ENCODE measurements around the gene MAD1L1. TPM values are rescaled to one million over a fixed set of nuclear protein-coding genes. Genes with fewer than 3 reads are reported as not detected.

MAD1L1 gene
- total and polyA plus RNA-seq, 2 of the 4 experiments (the other 2 are of a cell fraction): 29.0 to 40.9 TPM

GRCh38 chr7:2139004-2139699 lies 93.6 kb downstream of the MAD1L1 start:
- Histone ChIP-seq H3K56ac (ENCODE audit: extremely low read depth, insufficient read depth, low read length) (no peak overlapping the region), H3K27me3 (ENCODE audit: control insufficient read depth, insufficient read depth, low read length) (no peaks in the 10 kb centered on the region), H2BK5ac (ENCODE audit: low read depth, low read length, poor library complexity, severe bottlenecking) (no peak overlapping the region), H4K91ac (ENCODE audit: insufficient read depth, low read depth, low read length) (no peak overlapping the region), H3K9me3 (ENCODE audit: control insufficient read depth, insufficient read depth, low read length) (no peaks in the 10 kb centered on the region), H4K5ac (ENCODE audit: low read depth, low read length) (no peak overlapping the region), H3K4me2 (ENCODE audit: low read depth, low read length) (no peak overlapping the region), H3K9me1 (ENCODE audit: insufficient read depth, low read length) (0 out of 2 replicates have a peak, but pooled peaks cover 4% of the 10 kb centered on the region), H3K4me1 (ENCODE audit: control insufficient read depth, insufficient read depth, low read length) (no peaks in the 10 kb centered on the region), H2AK9ac (replicated peaks; ENCODE audit: low read depth, low read length, poor library complexity) (no peak overlapping the region), H2AK5ac (ENCODE audit: low read depth, low read length) (no peak overlapping the region), H4K8ac (ENCODE audit: low read depth in 2 of 2, low read length in 2 of 2) (no peak overlapping the region), H2BK15ac (ENCODE audit: low read depth, low read length) (no peak overlapping the region), H3K23ac (ENCODE audit: low read depth, low read length) (no peak overlapping the region), H3K36me3 (ENCODE audit: control insufficient read depth, insufficient read depth, low read length) (peaks cover 10% of the 10 kb centered on the region), H3K79me1 (ENCODE audit: low read depth in 1 of 2, low read length in 2 of 2) (no peaks in the 10 kb centered on the region; a peak in 1 of 4 replicates), H3K27ac (ENCODE audit: insufficient read depth, low read length) (no peak overlapping the region), H2BK20ac (ENCODE audit: low read depth, low read length) (no peak overlapping the region), H3K4ac (ENCODE audit: low read depth, low read length) (no peak overlapping the region), H2BK120ac (ENCODE audit: low read depth, low read length) (no peak overlapping the region), H3K4me3 (ENCODE audit: insufficient read depth, low read depth, low read length) (no peak overlapping the region), H4K20me1 (ENCODE audit: insufficient read depth, low read length) (peaks cover 11% of the 10 kb centered on the region), H2AFZ (replicated peaks; ENCODE audit: low read length, poor library complexity) (peak overlapping the region; percentile 38), H3K18ac (ENCODE audit: low read depth, low read length) (no peak overlapping the region), H3K9ac (ENCODE audit: low read depth, low read length) (no peak overlapping the region), H3K14ac (replicated peaks; ENCODE audit: low read depth, low read length) (no peak overlapping the region)
- in situ Hi-C loops (cut with MboI; ENCODE audit: low sequenced_read_pairs): no loop called here
- no peak for TF ChIP-seq RCOR1 (IDR thresholded peaks at IDR 0.05; ENCODE audit: insufficient replicate concordance, low read length)
- DNase-seq: no peak
- ChIA-PET CTCF (no interaction called here), POLR2A (ENCODE audit: unreplicated experiment) (no interaction called here)
- dilution Hi-C loops (cut with HindIII; ENCODE audit: low sequenced_read_pairs, unreplicated experiment): no loop called here
- BruUV-seq (replicated peaks): no TSS peak
- WGBS, 2 experiments (ENCODE audit: extremely low coverage in 2 of 2, insufficient read length in 1 of 2): 80% methylated on average over 1 of the region's 20 CpGs; no CpG with 5 or more reads in 1 of the 2 experiments
- ATAC-seq (ENCODE audit: low read depth): no peak
- intact Hi-C loops (cut with micrococcal nuclease): no loop called here
